T-helper 2 cell treated with Interferon-gamma antibody and Interleukin-4, amounts not matched to agents 100 ng/mL and 5 ng/mL, for 36 hours (primary cell): ENCODE data around the gene LENG8. TPM values are rescaled to one million over a fixed set of nuclear protein-coding genes. Genes with fewer than 3 reads are reported as not detected.
"Not testable (repeated sequence)": the region's sequence is repeated elsewhere in the genome, so short reads cannot be mapped to it uniquely, and the experiment has no call there.

Experiments used
- intact Hi-C: fragments of 100-400 bp; cut with micrococcal nuclease; formaldehyde crosslinking; loops from one replicate; pipeline ENCODE4 v1.15.1; 2023
- total RNA-seq: library from RNA; stranded (reverse); gene quantifications from 2 replicates; pipeline ENCODE4 v1.2.3, GENCODE V29; 2022

LENG8 gene
- total RNA-seq, 1 donor from 2014 or later: 215 TPM

DNA sequence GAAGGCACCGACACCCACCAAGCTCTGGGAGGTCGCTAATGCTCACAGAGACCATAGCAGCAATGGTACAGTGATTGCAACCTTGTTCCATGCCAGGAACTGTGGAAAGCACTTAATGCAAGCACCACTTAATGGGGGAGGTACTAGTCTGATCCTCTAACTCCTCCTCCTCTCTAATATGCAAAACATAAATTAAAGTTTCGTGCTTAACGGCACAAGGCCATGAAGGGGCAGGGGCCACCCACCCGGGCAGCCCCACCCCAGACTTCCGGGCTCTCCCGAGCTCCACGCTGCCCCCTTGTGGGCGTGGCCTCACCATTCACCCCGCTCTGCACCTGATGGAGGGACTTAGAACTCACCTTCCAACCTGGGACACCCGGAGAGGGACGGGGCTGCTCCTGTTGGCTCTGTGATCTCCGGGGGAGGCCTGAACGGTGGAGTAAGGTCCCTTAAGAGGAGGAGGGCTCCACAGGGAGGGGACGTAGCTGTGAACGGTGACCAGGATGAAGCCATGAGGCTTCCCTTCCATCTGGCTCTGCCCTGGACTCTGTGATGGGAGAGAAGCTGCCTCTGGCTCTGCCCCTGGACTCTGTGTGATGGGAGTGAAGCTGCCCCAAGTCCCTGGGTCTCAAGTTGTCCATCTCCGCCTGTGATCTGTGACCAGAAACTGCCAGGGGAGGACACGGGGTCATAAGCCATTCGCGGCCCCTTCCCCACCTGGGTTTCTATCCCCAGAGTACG is 60.4 kb downstream of the LENG8 start:
- intact Hi-C loops: not testable (repeated sequence)

Other genes starting within 250 kb of the LENG8 start
- gene RPS9, start 248.3 kb upstream of the LENG8 start, total RNA-seq: 1,209 and 1,241 TPM in 2 replicates
- gene LILRB3, start 226.2 kb upstream of the LENG8 start, total RNA-seq: 0.14 and 0.61 TPM in 2 replicates
- gene LILRA6, start 206.4 kb upstream of the LENG8 start, total RNA-seq: 0.20 TPM in 1 of 2 replicates, not detected in the other
- gene LILRB5, start 191.9 kb upstream of the LENG8 start, total RNA-seq: not detected in 2 replicates
- not detected in 2 replicates for gene LILRB2, start 168.1 kb upstream of the LENG8 start, total RNA-seq
- gene LILRA5, start 136.0 kb upstream of the LENG8 start, total RNA-seq: not detected in 2 replicates
- gene LILRA4, start 110.0 kb upstream of the LENG8 start, total RNA-seq: not detected in 2 replicates
- 81.2 and 82.9 TPM in 2 replicates for gene LAIR1, start 84.3 kb upstream of the LENG8 start, total RNA-seq
- 0.80 and 1.1 TPM in 2 replicates for gene TTYH1, start 33.7 kb upstream of the LENG8 start, total RNA-seq
- 4.9 and 5.0 TPM in 2 replicates for gene LENG9, start 14.6 kb downstream of the LENG8 start, total RNA-seq
- not detected in 2 replicates for gene CDC42EP5, start 24.1 kb downstream of the LENG8 start, total RNA-seq
- 10.4 and 13.7 TPM in 2 replicates for gene LAIR2, start 53.6 kb downstream of the LENG8 start, total RNA-seq
- gene LILRA2, start 124.6 kb downstream of the LENG8 start, total RNA-seq: not detected in 2 replicates
- not detected in 2 replicates for gene LILRA1, start 144.4 kb downstream of the LENG8 start, total RNA-seq
- 0.11 TPM in 1 of 2 replicates, not detected in the other for gene LILRB1, start 181.3 kb downstream of the LENG8 start, total RNA-seq
- 0.23 and 0.30 TPM in 2 replicates for gene LILRB4, start 213.8 kb downstream of the LENG8 start, total RNA-seq